ENCODE data around the gene CNTNAP2.

GRCh38 chr7:146656988-146657387 is 540.4 kb downstream of the CNTNAP2 start:
- TF ChIP-seq NCOA6 (IDR thresholded peaks at IDR 0.05) (no peak), SPI1 (IDR thresholded peaks at IDR 0.05; ENCODE audit: borderline replicate concordance, low read depth, low read length) (no peak), POLR2AphosphoS5 (IDR thresholded peaks at IDR 0.05; ENCODE audit: control insufficient read depth, insufficient read depth, low read depth, low read length) (no peak)
